GM10248 (cell line): ENCODE measurements around the gene PLSCR4.

Experiments used
- CTCF ChIA-PET: fragments of 300-600 bp; sonication (Branson Sonifier 250); formaldehyde crosslinking; extraction: SDS; loops from one replicate; lab custom pipeline; 2021; ENCODE audit warnings: antibody characterized with exemption; lab: Yijun Ruan, JAX
- POLR2A ChIA-PET: fragments of 350-650 bp; sonication (Branson Sonifier 250); formaldehyde crosslinking; extraction: SDS; loops from one replicate; lab custom pipeline; 2020; ENCODE audit warnings: antibody characterized with exemption; lab: Yijun Ruan, JAX
- DNase-seq: peaks from one replicate; pipeline ENCODE4 v3.0.0; 2012; ENCODE audit errors: extremely low spot score
- TF ChIP-seq, protein P1 (sequence below): IDR thresholded peaks from 2 replicates; pipeline ENCODE4 v1.5.1; 2012; ENCODE audit warnings: mild to moderate bottlenecking, low read depth; ENCODE audit errors: extremely low read depth, missing control alignments, control extremely low read depth

The PLSCR4 gene

DNA sequence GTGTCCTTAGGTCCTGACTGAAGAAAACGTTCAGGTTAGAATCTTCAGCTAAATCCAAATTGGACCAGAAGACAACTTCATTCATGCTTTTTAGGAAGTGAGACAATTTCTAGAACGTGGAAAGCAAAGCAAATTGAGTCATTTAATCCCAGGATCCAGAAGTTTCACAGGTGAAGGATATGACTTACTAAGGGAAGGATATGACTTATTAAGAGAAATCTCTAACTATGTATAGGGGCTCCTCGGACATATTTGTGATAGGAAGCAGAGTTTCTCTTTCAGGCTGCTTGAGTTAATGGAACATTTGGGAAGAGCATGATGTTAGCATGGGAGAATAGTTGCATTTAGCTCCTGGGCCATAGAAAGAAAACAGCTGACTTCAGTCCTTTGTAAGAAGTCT, 73.8 kb downstream of the PLSCR4 start:
- POLR2A ChIA-PET: no interaction called here
- DNase-seq: no peak
- TF ChIP-seq, protein P1, sequence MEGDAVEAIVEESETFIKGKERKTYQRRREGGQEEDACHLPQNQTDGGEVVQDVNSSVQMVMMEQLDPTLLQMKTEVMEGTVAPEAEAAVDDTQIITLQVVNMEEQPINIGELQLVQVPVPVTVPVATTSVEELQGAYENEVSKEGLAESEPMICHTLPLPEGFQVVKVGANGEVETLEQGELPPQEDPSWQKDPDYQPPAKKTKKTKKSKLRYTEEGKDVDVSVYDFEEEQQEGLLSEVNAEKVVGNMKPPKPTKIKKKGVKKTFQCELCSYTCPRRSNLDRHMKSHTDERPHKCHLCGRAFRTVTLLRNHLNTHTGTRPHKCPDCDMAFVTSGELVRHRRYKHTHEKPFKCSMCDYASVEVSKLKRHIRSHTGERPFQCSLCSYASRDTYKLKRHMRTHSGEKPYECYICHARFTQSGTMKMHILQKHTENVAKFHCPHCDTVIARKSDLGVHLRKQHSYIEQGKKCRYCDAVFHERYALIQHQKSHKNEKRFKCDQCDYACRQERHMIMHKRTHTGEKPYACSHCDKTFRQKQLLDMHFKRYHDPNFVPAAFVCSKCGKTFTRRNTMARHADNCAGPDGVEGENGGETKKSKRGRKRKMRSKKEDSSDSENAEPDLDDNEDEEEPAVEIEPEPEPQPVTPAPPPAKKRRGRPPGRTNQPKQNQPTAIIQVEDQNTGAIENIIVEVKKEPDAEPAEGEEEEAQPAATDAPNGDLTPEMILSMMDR: no peak
- CTCF ChIA-PET: interaction anchor here (0.7 to 3.9 kb wide), 3 partner anchors 9 to 20 kb away, joined by 3 to 28 read pairs (median 3); no protein-coding TSS in a partner anchor

DNA sequence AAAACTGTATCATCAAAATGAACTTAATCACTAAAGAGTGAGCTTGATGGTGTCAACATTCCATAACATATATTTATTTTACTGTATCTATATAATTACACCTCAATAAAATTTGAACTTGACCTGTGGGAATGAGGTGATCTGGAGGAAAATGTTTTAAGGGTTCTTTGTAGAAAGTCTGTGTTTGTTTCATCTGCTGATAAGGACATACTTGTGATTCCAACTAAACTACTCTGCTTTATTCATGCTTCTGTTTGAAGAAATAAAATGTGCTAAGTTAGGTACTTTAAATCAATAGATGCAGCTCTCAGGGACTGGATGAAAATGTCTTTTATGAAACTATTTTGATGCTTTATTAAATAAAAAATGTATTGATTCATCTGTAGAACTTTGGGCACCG, 78.3 kb downstream of the PLSCR4 start:
- TF ChIP-seq, protein P1: no peak
- ChIA-PET POLR2A (no interaction called here), CTCF (interaction anchor here (3.1 to 3.4 kb wide), 2 partner anchors 16 to 17 kb away, joined by 9 to 27 read pairs; no protein-coding TSS in a partner anchor)

DNA sequence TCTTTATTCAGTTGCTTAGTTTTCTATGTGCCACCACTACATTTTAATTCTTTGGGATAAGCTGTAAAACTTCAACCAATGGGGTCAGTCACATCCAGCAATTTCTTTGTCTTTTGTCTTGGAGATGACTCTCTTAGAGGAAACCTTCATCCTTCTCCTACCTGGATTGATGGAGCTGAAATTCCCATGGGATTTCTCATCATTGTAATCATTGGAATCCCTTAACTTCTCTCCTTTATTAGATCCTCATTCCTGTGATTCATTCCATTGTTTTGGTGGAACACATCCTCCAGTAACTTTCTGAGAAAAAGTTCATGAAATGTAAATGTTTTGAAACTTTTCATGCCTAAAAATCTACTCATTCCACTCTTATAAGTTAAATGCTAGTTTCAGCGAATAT, 80.3 kb downstream of the PLSCR4 start:
- no peak for DNase-seq
- CTCF ChIA-PET: interaction anchor here (0.8 to 3.4 kb wide), 4 partner anchors 10 to 19 kb away, joined by 3 to 27 read pairs (median 6); no protein-coding TSS in a partner anchor
- TF ChIP-seq, protein P1: no peak
- POLR2A ChIA-PET: no interaction called here

More for the DNA sequence above, 78.3 kb downstream of the PLSCR4 start:
- DNase-seq: no peak

DNA sequence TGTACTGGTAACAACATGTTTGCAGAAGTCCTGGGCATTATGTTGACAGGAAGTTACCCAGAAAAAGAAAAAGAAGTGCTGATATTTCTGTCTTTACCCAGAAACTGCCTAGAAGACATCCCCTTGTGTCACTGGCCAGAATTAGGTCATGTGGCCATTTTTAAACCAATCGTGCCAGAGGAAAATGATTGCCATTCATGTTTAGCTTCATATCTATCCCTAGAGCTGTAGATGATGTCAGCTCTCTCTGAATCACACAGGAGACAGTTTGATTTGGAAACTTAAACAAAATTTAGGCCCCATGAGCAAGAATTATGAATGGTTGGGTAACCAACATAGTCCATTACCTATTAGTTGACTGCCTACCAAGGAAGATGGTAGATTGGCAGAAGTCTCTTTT, 81.0 kb downstream of the PLSCR4 start:
- TF ChIP-seq, protein P1: no peak
- POLR2A ChIA-PET: no interaction called here
- DNase-seq: no peak
- CTCF ChIA-PET: interaction anchor here (0.8 to 3.4 kb wide), 3 partner anchors 11 to 20 kb away, joined by 3 to 27 read pairs (median 9); no protein-coding TSS in a partner anchor

DNA sequence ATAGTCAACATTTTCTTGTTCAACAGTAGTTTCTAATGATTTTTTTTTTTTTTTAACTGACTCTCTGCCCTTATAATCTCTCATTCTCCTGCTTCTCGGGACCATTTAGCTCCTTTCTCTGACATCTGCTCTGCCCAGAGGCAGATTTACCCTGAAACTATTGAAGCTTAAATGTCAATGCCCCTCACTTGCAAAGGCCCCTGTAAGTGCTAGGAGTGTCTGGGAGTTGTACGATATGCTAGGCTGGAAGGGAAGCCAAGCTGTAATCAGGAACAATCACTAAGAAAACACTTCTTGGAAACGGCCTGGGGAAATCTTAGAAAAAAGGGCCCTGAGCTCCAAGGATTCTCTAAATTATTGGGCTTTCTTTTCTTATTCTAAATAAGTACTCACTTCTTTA, 84.1 kb downstream of the PLSCR4 start:
- DNase-seq: no peak
- CTCF ChIA-PET: interaction anchor here (1.3 to 3.2 kb wide), 4 partner anchors 10 to 37 kb away, joined by 3 to 16 read pairs (median 4); no protein-coding TSS in a partner anchor
- POLR2A ChIA-PET: no interaction called here
- TF ChIP-seq, protein P1: no peak

DNA sequence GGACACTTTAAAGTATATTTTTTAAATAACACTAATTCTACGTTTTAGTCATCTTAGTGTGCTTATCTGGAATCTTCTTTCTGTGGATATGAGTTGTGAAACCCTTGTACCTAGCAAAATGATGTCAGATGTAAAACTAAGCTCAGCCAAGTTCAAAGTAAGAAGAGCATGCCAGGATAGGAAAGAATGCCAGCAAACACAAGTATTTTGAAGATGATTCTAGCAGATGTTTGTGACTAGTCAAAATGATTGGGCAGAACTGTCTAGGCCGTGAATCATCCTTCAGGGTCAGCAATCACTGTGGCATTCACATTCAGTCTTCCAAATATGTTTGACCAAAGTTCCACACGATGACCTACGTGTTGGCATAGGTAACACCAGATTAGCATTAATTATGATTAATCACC, 84.5 kb downstream of the PLSCR4 start:
- CTCF ChIA-PET: interaction anchor here (0.8 to 3.2 kb wide), 5 partner anchors 9 to 101 kb away, joined by 3 to 16 read pairs (median 3); no protein-coding TSS in a partner anchor
- no peak for DNase-seq
- POLR2A ChIA-PET: no interaction called here
- TF ChIP-seq, protein P1: no peak
